Muscle of leg (tissue), 9 donors: ENCODE data around the gene TAS1R1. TPM values are rescaled to one million over a fixed set of nuclear protein-coding genes. Genes with fewer than 3 reads are reported as not detected.

Source experiments
- polyA plus RNA-seq, 8 donors: library from polyadenylated mRNA; unstranded; fragments of 120-200 nt; gene quantifications; one replicate each; pipeline versions ENCODE4 v1.2.1 to v1.2.3, GENCODE V29; 2013; ENCODE audit warnings: inconsistent platforms in 1 of 8, low replicate concordance in 1 of 8; ENCODE audit not compliant: insufficient read length in 8 of 8, insufficient read depth in 1 of 8
- total RNA-seq: library from RNA; stranded (reverse); fragments of 120-200 nt; gene quantifications from one replicate; pipeline ENCODE4 v1.2.4, GENCODE V29; 2013

The TAS1R1 gene
- total and polyA plus RNA-seq, 9 donors = 2.7 to 9.7 (median 5.8) TPM

Other genes starting within 250 kb of the TAS1R1 start
- gene ACOT7, start 161.5 kb upstream of the TAS1R1 start, total RNA-seq = 7.5 TPM
- 10 to 100 TPM; 17.2 to 24.0 (median 20.6) TPM for gene ACOT7, start 161.5 kb upstream of the TAS1R1 start, polyA plus RNA-seq
- not detected for gene HES2, start 135.4 kb upstream of the TAS1R1 start, total RNA-seq
- under 1 TPM in 5 of 8 donors, not detected in 3; 0.06 to 0.62 (median 0.10) TPM for gene HES2, start 135.4 kb upstream of the TAS1R1 start, polyA plus RNA-seq
- gene ESPN, start 130.5 kb upstream of the TAS1R1 start, total RNA-seq = 0.22 TPM
- 10 to 100 TPM in 1 of 8 donors, 1 to 10 TPM in 7; 1.2 to 14.3 (median 2.0) TPM for gene ESPN, start 130.5 kb upstream of the TAS1R1 start, polyA plus RNA-seq
- 10.3 TPM for gene TNFRSF25, start 89.1 kb upstream of the TAS1R1 start, total RNA-seq
- 10 to 100 TPM in 5 of 8 donors, 1 to 10 TPM in 3; 5.3 to 18.3 (median 11.3) TPM for gene TNFRSF25, start 89.1 kb upstream of the TAS1R1 start, polyA plus RNA-seq
- 12.1 TPM for gene PLEKHG5, start 63.6 kb upstream of the TAS1R1 start, total RNA-seq
- 10 to 100 TPM in 5 of 8 donors, 1 to 10 TPM in 3; 7.6 to 14.5 (median 11.6) TPM for gene PLEKHG5, start 63.6 kb upstream of the TAS1R1 start, polyA plus RNA-seq
- gene NOL9, start 794 bp upstream of the TAS1R1 start, total RNA-seq = 16.6 TPM
- gene NOL9, start 794 bp upstream of the TAS1R1 start, polyA plus RNA-seq = 10 to 100 TPM in 7 of 8 donors, 1 to 10 TPM in 1; 10.0 to 19.1 (median 12.9) TPM
- 21.2 TPM for gene ZBTB48, start 24.7 kb downstream of the TAS1R1 start, total RNA-seq
- 10 to 100 TPM; 14.5 to 26.5 (median 19.7) TPM for gene ZBTB48, start 24.7 kb downstream of the TAS1R1 start, polyA plus RNA-seq
- gene KLHL21, start 47.6 kb downstream of the TAS1R1 start, total RNA-seq = 27.7 TPM
- 10 to 100 TPM; 30.2 to 49.3 (median 39.1) TPM for gene KLHL21, start 47.6 kb downstream of the TAS1R1 start, polyA plus RNA-seq
- 11.6 TPM for gene PHF13, start 58.4 kb downstream of the TAS1R1 start, total RNA-seq
- 10 to 100 TPM; 18.9 to 24.2 (median 22.1) TPM for gene PHF13, start 58.4 kb downstream of the TAS1R1 start, polyA plus RNA-seq
- 27.1 TPM for gene THAP3, start 69.6 kb downstream of the TAS1R1 start, total RNA-seq
- gene THAP3, start 69.6 kb downstream of the TAS1R1 start, polyA plus RNA-seq = 10 to 100 TPM; 16.7 to 22.0 (median 18.0) TPM
- 26.9 TPM for gene DNAJC11, start 146.5 kb downstream of the TAS1R1 start, total RNA-seq
- 10 to 100 TPM; 29.5 to 41.0 (median 34.8) TPM for gene DNAJC11, start 146.5 kb downstream of the TAS1R1 start, polyA plus RNA-seq
- 36.4 TPM for gene CAMTA1, start 230.1 kb downstream of the TAS1R1 start, total RNA-seq
- gene CAMTA1, start 230.1 kb downstream of the TAS1R1 start, polyA plus RNA-seq = 10 to 100 TPM; 37.1 to 56.4 (median 47.8) TPM